BLaER1 treated with 17β-estradiol and CSF1 and Interleukin-3, amounts not matched to agents 10 nM and 100 nM (cell line): ENCODE data around the gene PCDHA6.
"Not testable (repeated sequence)": the region's sequence is repeated elsewhere in the genome, so short reads cannot be mapped to it uniquely, and the experiment has no call there.

ENCODE experiments used
- H3K27ac ChIP-seq, 11 experiments: shearing (Covaris generic); formaldehyde crosslinking; 2 replicates each; pipeline ENCODE4 v1.8.1; 2022
- H3K27me3 ChIP-seq, 11 experiments: shearing (Covaris generic); formaldehyde crosslinking; 2 replicates each; pipeline ENCODE4 v1.8.1; 2022
- H3K36me3 ChIP-seq, 11 experiments: shearing (Covaris generic); formaldehyde crosslinking; 2 replicates each; pipeline ENCODE4 v1.8.1; 2022
- H3K4me1 ChIP-seq, 10 experiments: shearing (Covaris generic); formaldehyde crosslinking; 2 replicates each; pipeline ENCODE4 v1.8.1; 2022
- H3K4me2 ChIP-seq, 11 experiments: shearing (Covaris generic); formaldehyde crosslinking; 2 replicates each; pipeline ENCODE4 v1.8.1; 2022
- H3K4me3 ChIP-seq, 10 experiments: shearing (Covaris generic); formaldehyde crosslinking; 2 replicates each; pipeline ENCODE4 v1.8.1; 2022
- H3K9ac ChIP-seq, 11 experiments: shearing (Covaris generic); formaldehyde crosslinking; 2 replicates each; pipeline ENCODE4 v1.8.1; 2022
- H3K9me3 ChIP-seq, 11 experiments: shearing (Covaris generic); formaldehyde crosslinking; replicated peaks in 1 of 11; 2 replicates each; pipeline ENCODE4 v1.8.1; 2022
- H4K20me1 ChIP-seq, 11 experiments: shearing (Covaris generic); formaldehyde crosslinking; 2 replicates each; pipeline ENCODE4 v1.8.1; 2022
- Cebpa-rat ChIP-seq, 11 experiments: shearing (Covaris generic); IDR thresholded peaks; 2 replicates each; pipeline ENCODE4 v1.8.1; 2022

The PCDHA6 gene

GRCh38 chr5:140795259-140795641 is 32.5 kb upstream of the PCDHA6 start:
- no peaks in the 10 kb centered on the region for H3K36me3 ChIP-seq
- H3K4me2 ChIP-seq, result no peak overlapping the region
- no peaks in the 10 kb centered on the region for H3K27me3 ChIP-seq
- H3K27ac ChIP-seq, result no peak overlapping the region
- H4K20me1 ChIP-seq, result no peaks in the 10 kb centered on the region
- no peak for TF ChIP-seq Cebpa-rat (IDR thresholded peaks at IDR 0.05)
- no peak overlapping the region for H3K4me3 ChIP-seq
- 0 out of 20 replicates have a peak, but pooled peaks cover 0 to 4% (median 0%) of the 10 kb centered on the region in 10 experiments for H3K4me1 ChIP-seq
- H3K9me3 ChIP-seq, result peaks cover 60 to 100% (median 79%) of the 10 kb centered on the region in 11 experiments
- H3K9ac ChIP-seq, result no peak overlapping the region

GRCh38 chr5:140796072-140796717 is 31.6 kb upstream of the PCDHA6 start:
- H4K20me1 ChIP-seq, H3K9ac ChIP-seq, H3K36me3 ChIP-seq, H3K27ac ChIP-seq, H3K4me3 ChIP-seq, H3K4me1 ChIP-seq, H3K4me2 ChIP-seq, H3K27me3 ChIP-seq: not testable (repeated sequence)
- H3K9me3 ChIP-seq, result peaks cover 61 to 100% (median 76%) of the 10 kb centered on the region in 11 experiments

DNA sequence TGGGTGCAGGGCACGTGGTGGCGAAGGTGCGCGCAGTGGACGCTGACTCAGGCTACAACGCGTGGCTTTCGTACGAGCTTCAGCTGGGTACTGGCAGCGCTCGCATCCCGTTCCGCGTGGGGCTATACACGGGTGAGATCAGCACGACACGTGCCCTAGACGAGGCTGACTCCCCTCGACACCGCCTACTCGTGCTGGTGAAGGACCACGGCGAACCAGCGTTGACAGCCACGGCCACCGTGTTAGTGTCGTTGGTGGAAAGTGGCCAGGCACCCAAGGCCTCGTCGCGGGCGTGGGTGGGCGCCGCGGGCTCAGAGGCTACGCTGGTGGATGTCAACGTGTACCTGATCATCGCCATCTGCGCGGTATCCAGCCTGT is 31.1 kb upstream of the PCDHA6 start:
- Histone ChIP-seq H3K27me3 (no peaks in the 10 kb centered on the region), H3K4me1 (no peaks in the 10 kb centered on the region), H3K9ac (no peak overlapping the region), H3K4me3 (no peak overlapping the region; a peak in 1 of 20 replicates), H3K27ac (no peak overlapping the region), H3K9me3 (peaks cover 62 to 100% (median 76%) of the 10 kb centered on the region in 11 experiments), H3K36me3 (no peaks in the 10 kb centered on the region), H3K4me2 (no peak overlapping the region), H4K20me1 (no peaks in the 10 kb centered on the region)
- no peak for TF ChIP-seq Cebpa-rat (IDR thresholded peaks at IDR 0.05)

GRCh38 chr5:140800816-140801493 is 26.8 kb upstream of the PCDHA6 start, which contains the start of gene PCDHA3:
Gene PCDHA3, plus strand, starts transcription at chr5:140801057.
- Histone ChIP-seq H3K9me3 (peaks cover 42 to 96% (median 60%) of the 10 kb centered on the region in 11 experiments), H3K4me2 (no peak within 1 kb of the TSS), H3K27me3 (no peaks in the 10 kb centered on the region), H4K20me1 (no peaks in the 10 kb centered on the region), H3K27ac (no peak within 1 kb of the TSS), H3K9ac (no peak within 1 kb of the TSS), H3K4me3 (no peak within 1 kb of the TSS), H3K4me1 (no peaks in the 10 kb centered on the region), H3K36me3 (no peaks in the 10 kb centered on the region; a peak in 1 of 22 replicates)
- TF ChIP-seq Cebpa-rat (IDR thresholded peaks at IDR 0.05), result no peak

DNA sequence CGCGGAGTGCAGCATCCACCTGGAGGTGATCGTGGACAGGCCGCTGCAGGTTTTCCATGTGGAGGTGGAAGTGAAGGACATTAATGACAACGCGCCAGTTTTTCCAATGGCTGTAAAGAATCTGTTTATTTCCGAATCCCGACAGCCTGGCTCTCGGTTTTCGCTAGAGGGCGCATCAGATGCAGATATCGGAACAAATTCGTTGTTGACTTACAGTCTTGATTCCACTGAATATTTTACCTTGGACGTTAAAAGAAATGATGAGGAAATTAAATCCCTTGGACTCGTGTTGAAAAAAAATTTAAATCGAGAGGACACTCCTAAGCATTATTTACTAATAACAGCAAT is 26.3 kb upstream of the PCDHA6 start:
- peaks cover 41 to 96% (median 59%) of the 10 kb centered on the region in 11 experiments for H3K9me3 ChIP-seq
- H3K27me3 ChIP-seq, result no peaks in the 10 kb centered on the region
- no peak overlapping the region for H3K4me3 ChIP-seq
- H3K9ac ChIP-seq, result no peak overlapping the region
- H3K4me2 ChIP-seq, result no peak overlapping the region
- H3K27ac ChIP-seq, result no peak overlapping the region
- no peaks in the 10 kb centered on the region for H3K4me1 ChIP-seq
- H3K36me3 ChIP-seq, result no peaks in the 10 kb centered on the region; a peak in 1 of 22 replicates
- TF ChIP-seq Cebpa-rat (IDR thresholded peaks at IDR 0.05), result no peak
- no peaks in the 10 kb centered on the region for H4K20me1 ChIP-seq

DNA sequence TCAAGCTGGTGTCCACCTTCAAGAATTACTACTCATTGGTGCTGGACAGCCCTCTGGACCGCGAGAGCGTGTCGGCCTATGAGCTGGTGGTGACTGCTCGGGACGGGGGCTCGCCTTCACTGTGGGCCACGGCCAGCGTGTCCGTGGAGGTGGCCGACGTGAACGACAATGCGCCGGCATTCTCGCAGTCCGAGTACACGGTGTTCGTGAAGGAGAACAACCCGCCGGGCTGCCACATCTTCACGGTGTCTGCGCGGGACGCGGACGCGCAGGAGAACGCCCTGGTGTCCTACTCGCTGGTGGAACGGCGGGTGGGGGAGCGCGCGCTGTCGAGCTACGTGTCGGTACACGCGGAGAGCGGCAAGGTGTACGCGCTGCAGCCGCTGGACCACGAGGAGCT is 25.4 kb upstream of the PCDHA6 start:
- H3K9me3 ChIP-seq, result peaks cover 42 to 96% (median 61%) of the 10 kb centered on the region in 11 experiments

GRCh38 chr5:140802781-140803271 is 24.9 kb upstream of the PCDHA6 start:
- H3K27ac ChIP-seq, result no peak overlapping the region
- no peaks in the 10 kb centered on the region; a peak in 1 of 22 replicates for H3K36me3 ChIP-seq
- H4K20me1 ChIP-seq, result no peaks in the 10 kb centered on the region
- H3K27me3 ChIP-seq, result no peaks in the 10 kb centered on the region
- H3K4me1 ChIP-seq, result no peaks in the 10 kb centered on the region
- no peak overlapping the region for H3K4me2 ChIP-seq
- no peak overlapping the region for H3K9ac ChIP-seq
- TF ChIP-seq Cebpa-rat (IDR thresholded peaks at IDR 0.05), result no peak
- H3K9me3 ChIP-seq, result peaks cover 46 to 96% (median 62%) of the 10 kb centered on the region in 11 experiments
- H3K4me3 ChIP-seq, result no peak overlapping the region

More for the DNA sequence above, 25.4 kb upstream of the PCDHA6 start:
- H3K4me2 ChIP-seq, H3K4me1 ChIP-seq, H3K9ac ChIP-seq, H3K4me3 ChIP-seq, H3K27me3 ChIP-seq, H3K27ac ChIP-seq, H3K36me3 ChIP-seq, H4K20me1 ChIP-seq: not testable (repeated sequence)

DNA sequence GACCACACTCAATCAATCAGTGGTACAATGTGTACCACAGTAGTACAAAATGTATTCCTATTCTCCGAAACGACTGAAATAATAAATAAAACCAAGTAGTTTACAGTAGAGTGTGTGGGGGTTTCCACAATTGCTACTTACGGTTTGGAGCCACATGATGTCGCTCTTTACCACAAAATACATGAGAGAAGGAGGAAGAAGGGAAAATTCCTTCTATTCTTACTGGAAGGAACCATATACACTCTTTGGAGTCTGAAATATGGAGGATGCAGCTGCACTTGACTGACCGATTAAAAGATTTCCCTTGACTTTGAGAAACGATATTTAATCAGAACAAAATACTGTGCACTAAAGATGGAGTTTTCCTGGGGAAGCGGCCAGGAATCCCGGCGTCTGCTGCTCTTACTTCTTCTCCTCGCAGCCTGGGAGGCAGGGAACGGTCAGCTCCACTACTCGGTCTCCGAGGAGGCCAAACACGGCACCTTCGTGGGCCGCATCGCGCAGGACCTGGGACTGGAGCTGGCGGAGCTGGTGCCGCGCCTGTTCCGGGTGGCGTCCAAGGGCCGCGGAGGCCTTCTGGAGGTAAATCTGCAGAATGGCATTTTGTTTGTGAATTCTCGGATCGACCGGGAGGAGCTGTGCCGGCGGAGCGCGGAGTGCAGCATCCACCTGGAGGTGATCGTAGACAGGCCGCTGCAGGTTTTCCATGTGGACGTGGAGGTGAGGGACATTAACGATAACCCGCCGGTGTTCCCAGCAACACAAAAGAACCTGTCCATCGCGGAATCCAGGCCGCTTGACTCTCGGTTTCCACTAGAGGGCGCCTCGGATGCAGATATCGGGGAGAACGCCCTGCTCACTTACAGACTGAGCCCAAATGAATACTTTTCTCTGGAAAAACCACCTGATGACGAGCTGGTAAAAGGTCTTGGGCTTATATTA is 20.7 kb upstream of the PCDHA6 start, which contains the start of gene PCDHA4:
Gene PCDHA4, plus strand, starts transcription at position 235 of the 942 bp plus-strand sequence.
- Histone ChIP-seq H3K27me3 (no peaks in the 10 kb centered on the region), H4K20me1 (no peaks in the 10 kb centered on the region), H3K4me3 (no peak within 1 kb of the TSS), H3K27ac (no peak within 1 kb of the TSS), H3K9ac (no peak within 1 kb of the TSS), H3K9me3 (peaks cover 48 to 77% (median 59%) of the 10 kb centered on the region in 11 experiments), H3K4me2 (no peak within 1 kb of the TSS), H3K36me3 (no peaks in the 10 kb centered on the region; a peak in 1 of 22 replicates), H3K4me1 (no peaks in the 10 kb centered on the region)
- TF ChIP-seq Cebpa-rat (IDR thresholded peaks at IDR 0.05), result no peak

DNA sequence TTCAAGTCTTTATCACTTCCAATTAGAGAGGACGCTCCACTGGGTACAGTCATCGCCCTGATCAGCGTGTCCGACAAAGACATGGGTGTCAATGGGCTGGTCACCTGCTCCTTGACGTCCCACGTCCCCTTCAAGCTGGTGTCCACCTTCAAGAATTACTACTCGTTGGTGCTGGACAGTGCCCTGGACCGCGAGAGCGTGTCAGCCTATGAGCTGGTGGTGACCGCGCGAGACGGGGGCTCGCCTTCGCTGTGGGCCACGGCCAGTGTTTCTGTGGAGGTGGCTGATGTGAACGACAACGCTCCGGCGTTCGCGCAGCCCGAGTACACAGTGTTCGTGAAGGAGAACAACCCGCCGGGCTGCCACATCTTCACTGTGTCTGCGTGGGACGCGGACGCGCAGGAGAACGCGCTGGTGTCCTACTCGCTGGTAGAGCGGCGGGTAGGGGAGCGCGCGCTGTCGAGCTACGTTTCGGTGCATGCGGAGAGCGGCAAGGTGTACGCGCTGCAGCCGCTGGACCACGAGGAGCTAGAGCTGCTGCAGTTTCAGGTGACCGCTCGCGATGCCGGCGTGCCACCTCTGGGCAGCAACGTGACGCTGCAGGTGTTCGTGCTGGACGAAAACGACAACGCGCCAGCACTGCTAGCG is 19.4 kb upstream of the PCDHA6 start:
- not testable (repeated sequence) for H3K4me3 ChIP-seq, H3K4me1 ChIP-seq, H4K20me1 ChIP-seq, H3K27ac ChIP-seq, H3K9ac ChIP-seq, H3K4me2 ChIP-seq, H3K36me3 ChIP-seq, H3K27me3 ChIP-seq
- peaks cover 36 to 77% (median 46%) of the 10 kb centered on the region in 11 experiments for H3K9me3 ChIP-seq
